ENCODE measurements around the gene MECP2. TPM values are rescaled to one million over a fixed set of nuclear protein-coding genes. Genes with fewer than 3 reads are reported as not detected.

MECP2 gene
- total RNA-seq, 1 donor from 2014 or later: 43.7 TPM

- Mint-ChIP-seq H3K36me3 (ENCODE audit: unreplicated experiment) (no peaks in the 10 kb centered on the region), H3K4me3 (ENCODE audit: unreplicated experiment) (no peak overlapping the region), H3K9me3 (ENCODE audit: unreplicated experiment) (peaks cover 17% of the 10 kb centered on the region), H3K4me1 (ENCODE audit: unreplicated experiment) (no peaks in the 10 kb centered on the region), H3K27me3 (ENCODE audit: unreplicated experiment) (peaks cover 2% of the 10 kb centered on the region), H3K27ac (ENCODE audit: unreplicated experiment) (no peak overlapping the region)
- TF ChIP-seq, protein P1, sequence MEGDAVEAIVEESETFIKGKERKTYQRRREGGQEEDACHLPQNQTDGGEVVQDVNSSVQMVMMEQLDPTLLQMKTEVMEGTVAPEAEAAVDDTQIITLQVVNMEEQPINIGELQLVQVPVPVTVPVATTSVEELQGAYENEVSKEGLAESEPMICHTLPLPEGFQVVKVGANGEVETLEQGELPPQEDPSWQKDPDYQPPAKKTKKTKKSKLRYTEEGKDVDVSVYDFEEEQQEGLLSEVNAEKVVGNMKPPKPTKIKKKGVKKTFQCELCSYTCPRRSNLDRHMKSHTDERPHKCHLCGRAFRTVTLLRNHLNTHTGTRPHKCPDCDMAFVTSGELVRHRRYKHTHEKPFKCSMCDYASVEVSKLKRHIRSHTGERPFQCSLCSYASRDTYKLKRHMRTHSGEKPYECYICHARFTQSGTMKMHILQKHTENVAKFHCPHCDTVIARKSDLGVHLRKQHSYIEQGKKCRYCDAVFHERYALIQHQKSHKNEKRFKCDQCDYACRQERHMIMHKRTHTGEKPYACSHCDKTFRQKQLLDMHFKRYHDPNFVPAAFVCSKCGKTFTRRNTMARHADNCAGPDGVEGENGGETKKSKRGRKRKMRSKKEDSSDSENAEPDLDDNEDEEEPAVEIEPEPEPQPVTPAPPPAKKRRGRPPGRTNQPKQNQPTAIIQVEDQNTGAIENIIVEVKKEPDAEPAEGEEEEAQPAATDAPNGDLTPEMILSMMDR (IDR thresholded peaks at IDR 0.05): no peak
- no peak for DNase-seq (ENCODE audit: extremely low spot score, unreplicated experiment)
Measured at GRCh38 chrX:154121207-154121606, 23.7 kb upstream of the MECP2 start.

DNA sequence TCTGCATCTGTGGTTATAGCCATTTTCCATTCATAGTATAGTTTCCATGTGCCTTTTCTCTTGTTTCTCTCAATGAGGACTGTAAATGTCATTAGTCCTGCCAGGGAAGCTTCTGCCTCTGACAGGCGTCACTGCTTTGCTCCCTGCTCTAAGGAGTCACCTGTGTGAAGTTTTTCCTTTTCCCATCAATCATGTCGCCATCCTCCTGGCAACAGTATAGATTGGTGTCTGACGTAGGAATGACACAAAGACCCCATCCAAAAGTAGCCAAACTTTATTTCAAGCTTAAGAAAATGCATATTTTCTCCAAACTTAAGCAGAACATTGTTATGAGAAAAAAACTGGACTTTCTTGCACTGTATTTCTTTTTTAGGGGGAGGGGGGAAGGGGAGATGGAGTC is 23.1 kb upstream of the MECP2 start:
- DNase-seq (ENCODE audit: extremely low spot score, unreplicated experiment): no peak
- H3K9me3 Mint-ChIP-seq (ENCODE audit: unreplicated experiment): peaks cover 17% of the 10 kb centered on the region
- H3K27ac Mint-ChIP-seq (ENCODE audit: unreplicated experiment): no peak overlapping the region

DNA sequence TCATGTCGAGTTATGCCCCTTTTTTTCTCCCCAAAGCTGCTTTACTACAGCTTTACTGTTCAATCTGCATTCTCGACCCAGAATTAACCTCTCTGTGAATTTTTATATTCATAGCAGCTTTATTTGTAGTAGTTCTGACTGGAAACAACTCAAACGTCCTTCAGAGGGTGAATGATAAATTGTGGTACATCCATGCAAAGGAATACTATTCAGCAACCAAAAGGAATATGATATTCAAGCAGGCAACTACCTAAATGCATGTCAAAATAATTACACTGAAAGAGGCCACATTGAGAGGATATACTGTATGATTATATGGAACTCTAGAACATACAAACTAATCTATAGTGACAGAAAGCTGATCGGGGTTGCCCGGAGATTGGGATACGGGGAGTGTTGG is 20.0 kb upstream of the MECP2 start:
- H3K36me3 Mint-ChIP-seq (ENCODE audit: unreplicated experiment): no peaks in the 10 kb centered on the region
- H3K4me1 Mint-ChIP-seq (ENCODE audit: unreplicated experiment): no peaks in the 10 kb centered on the region
- H3K9me3 Mint-ChIP-seq (ENCODE audit: unreplicated experiment): peaks cover 22% of the 10 kb centered on the region
- peaks cover 12% of the 10 kb centered on the region for H3K27me3 Mint-ChIP-seq (ENCODE audit: unreplicated experiment)
- no peak for DNase-seq (ENCODE audit: extremely low spot score, unreplicated experiment)
- H3K27ac Mint-ChIP-seq (ENCODE audit: unreplicated experiment): no peak overlapping the region
- TF ChIP-seq, protein P1 (IDR thresholded peaks at IDR 0.05): no peak
- H3K4me3 Mint-ChIP-seq (ENCODE audit: unreplicated experiment): no peak overlapping the region

More for the DNA sequence above, 23.1 kb upstream of the MECP2 start:
- Mint-ChIP-seq H3K4me3 (ENCODE audit: unreplicated experiment) (no peak overlapping the region), H3K4me1 (ENCODE audit: unreplicated experiment) (no peaks in the 10 kb centered on the region), H3K36me3 (ENCODE audit: unreplicated experiment) (no peaks in the 10 kb centered on the region), H3K27me3 (ENCODE audit: unreplicated experiment) (peaks cover 2% of the 10 kb centered on the region)
- TF ChIP-seq, protein P1 (IDR thresholded peaks at IDR 0.05): no peak

DNA sequence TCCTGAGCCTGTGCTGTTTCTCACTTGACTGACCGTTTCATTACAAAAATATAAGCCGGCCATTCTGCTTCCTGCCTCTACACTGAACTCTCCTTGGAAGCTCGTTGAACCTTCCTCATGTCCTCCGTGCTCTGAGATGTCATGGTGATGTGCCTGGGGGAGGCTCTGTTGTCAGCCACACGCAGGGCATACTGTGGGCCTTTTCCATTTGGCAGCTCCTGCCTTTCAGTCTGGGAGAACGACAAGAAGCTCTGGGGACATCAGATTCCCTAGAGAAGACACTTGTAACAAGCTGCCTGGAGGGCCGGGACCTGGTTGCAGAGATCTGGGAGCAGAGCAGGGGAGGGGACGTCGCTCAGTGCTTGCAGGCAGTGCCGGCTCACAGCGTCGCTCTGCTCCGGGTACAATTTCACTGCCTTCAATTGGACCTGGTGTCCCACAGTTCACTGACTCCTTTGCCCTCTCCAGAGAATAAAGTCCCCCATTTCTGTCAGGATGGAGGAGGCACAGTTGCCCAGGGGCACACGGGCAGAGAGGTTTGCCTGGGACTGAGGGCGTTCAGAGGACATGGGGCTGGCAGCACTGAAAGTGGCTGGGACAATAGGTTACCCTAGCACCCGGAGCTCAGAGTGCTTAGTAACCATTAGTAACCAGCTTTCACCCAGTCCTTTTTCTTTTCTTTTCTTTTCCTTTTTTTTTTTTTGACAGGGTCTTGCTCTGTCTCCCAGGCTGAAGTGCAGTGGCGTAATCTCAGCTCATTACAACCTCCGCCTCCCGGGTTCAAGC is 19.1 kb upstream of the MECP2 start:
- TF ChIP-seq, protein P1 (IDR thresholded peaks at IDR 0.05): no peak
- Mint-ChIP-seq H3K27ac (ENCODE audit: unreplicated experiment) (no peak overlapping the region), H3K4me3 (ENCODE audit: unreplicated experiment) (no peak overlapping the region), H3K27me3 (ENCODE audit: unreplicated experiment) (peaks cover 12% of the 10 kb centered on the region), H3K4me1 (ENCODE audit: unreplicated experiment) (no peaks in the 10 kb centered on the region), H3K9me3 (ENCODE audit: unreplicated experiment) (peaks cover 22% of the 10 kb centered on the region), H3K36me3 (ENCODE audit: unreplicated experiment) (no peaks in the 10 kb centered on the region)
- no peak for DNase-seq (ENCODE audit: extremely low spot score, unreplicated experiment)

GRCh38 chrX:154115750-154116149 is 18.2 kb upstream of the MECP2 start:
- no peaks in the 10 kb centered on the region for H3K36me3 Mint-ChIP-seq (ENCODE audit: unreplicated experiment)
- DNase-seq (ENCODE audit: extremely low spot score, unreplicated experiment): no peak
- peaks cover 18% of the 10 kb centered on the region for H3K9me3 Mint-ChIP-seq (ENCODE audit: unreplicated experiment)
- no peak overlapping the region for H3K4me3 Mint-ChIP-seq (ENCODE audit: unreplicated experiment)
- TF ChIP-seq, protein P1 (IDR thresholded peaks at IDR 0.05): no peak
- H3K27ac Mint-ChIP-seq (ENCODE audit: unreplicated experiment): no peak overlapping the region
- no peaks in the 10 kb centered on the region for H3K4me1 Mint-ChIP-seq (ENCODE audit: unreplicated experiment)
- peaks cover 12% of the 10 kb centered on the region for H3K27me3 Mint-ChIP-seq (ENCODE audit: unreplicated experiment)
